Prostate gland (tissue), 2 donors: ENCODE measurements around the gene SPTBN2. TPM values are rescaled to one million over a fixed set of nuclear protein-coding genes. Genes with fewer than 3 reads are reported as not detected.

Experiments
- DNase-seq: peaks from one replicate; pipeline ENCODE4 v3.0.0-alpha.2; 2019; ENCODE audit warnings: low spot score
- H3K27ac ChIP-seq, 2 donors: fragments of 200-600 bp; sonication (generic); 2 replicates each; pipeline ENCODE4 v1.5.1; 2017 to 2019
- H3K27me3 ChIP-seq: fragments of 200-600 bp; sonication (generic); replicated peaks from 2 replicates; pipeline ENCODE4 v1.5.1; 2019; ENCODE audit not compliant: insufficient read depth
- H3K36me3 ChIP-seq, 2 donors: fragments of 200-600 bp; sonication (generic); 1 replicate in 1 of 2; 2 replicates in 1 of 2; pipeline versions ENCODE4 v1.5.1 to v1.8.1; 2017 to 2019
- H3K4me1 ChIP-seq: fragments of 200-600 bp; sonication (generic); replicated peaks from 2 replicates; pipeline ENCODE4 v1.5.1; 2019
- H3K4me3 ChIP-seq, 2 donors: fragments of 200-600 bp; sonication (generic); 2 replicates each; pipeline ENCODE4 v1.5.1; 2017 to 2019
- H3K9me3 ChIP-seq: fragments of 200-600 bp; sonication (generic); 2 replicates; pipeline ENCODE4 v1.5.1; 2017
- POLR2A ChIP-seq: fragments of 450-650 bp; IDR thresholded peaks from one replicate; pipeline ENCODE4 v1.6.1; 2016; ENCODE audit warnings: antibody characterized with exemption, mild to moderate bottlenecking
- POLR2AphosphoS5 ChIP-seq: sonication (generic); formaldehyde crosslinking; IDR thresholded peaks from one replicate; pipeline ENCODE4 v1.6.1; 2017; ENCODE audit warnings: antibody characterized with exemption
- WGBS: methylation state at CpG from one replicate; pipeline ENCODE4 v1.1.5; 2018; 5-methylcytosine and 5-hydroxymethylcytosine counted together
- intact Hi-C: fragments of 100-400 bp; cut with DNase I; formaldehyde crosslinking; loops from one replicate; pipeline ENCODE4 v1.14.2; 2022
- total RNA-seq, 2 donors: library from RNA; depleted of rRNA; stranded (reverse); fragments of >200 nt; gene quantifications; one replicate each; pipeline ENCODE4 v1.1.0, GENCODE V29; 2016
- TF ChIP-seq, protein P1 (sequence below), 4 experiments: fragments of 200-600 bp in 2 of 4; fragments of 450-650 bp in 2 of 4; sonication (generic) in 2 of 4; IDR thresholded peaks; 1 replicate in 3 of 4; 2 replicates in 1 of 4; pipeline ENCODE4 v1.5.1; 2016 to 2019; ENCODE audit warnings: antibody characterized with exemption in 4 of 4, mild to moderate bottlenecking in 2 of 4, moderate library complexity in 2 of 4

Gene SPTBN2
- total RNA-seq, 2 donors from 2014 or later, result 139 to 140 TPM

DNA sequence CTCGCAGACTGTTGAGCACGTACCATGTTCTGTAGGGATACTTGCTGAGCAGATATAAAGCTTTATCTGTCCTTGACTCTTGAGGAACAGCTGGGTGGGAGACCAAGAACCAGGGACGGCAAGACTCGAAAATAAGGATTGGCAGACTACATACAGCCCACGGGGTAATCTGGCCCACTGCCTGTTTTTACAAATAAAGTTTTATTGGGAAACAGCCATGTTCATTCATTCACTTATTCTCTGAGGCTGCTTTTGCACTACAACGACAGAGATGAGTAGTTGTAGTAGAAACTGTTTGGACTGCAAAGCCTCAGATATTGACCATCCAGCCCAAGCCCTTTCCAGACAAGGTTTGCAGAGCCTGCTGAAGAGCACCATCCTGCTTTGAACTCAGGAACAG, 31.0 kb downstream of the SPTBN2 start:
- WGBS, result 90% methylated on average over 6 of the region's 6 CpGs

DNA sequence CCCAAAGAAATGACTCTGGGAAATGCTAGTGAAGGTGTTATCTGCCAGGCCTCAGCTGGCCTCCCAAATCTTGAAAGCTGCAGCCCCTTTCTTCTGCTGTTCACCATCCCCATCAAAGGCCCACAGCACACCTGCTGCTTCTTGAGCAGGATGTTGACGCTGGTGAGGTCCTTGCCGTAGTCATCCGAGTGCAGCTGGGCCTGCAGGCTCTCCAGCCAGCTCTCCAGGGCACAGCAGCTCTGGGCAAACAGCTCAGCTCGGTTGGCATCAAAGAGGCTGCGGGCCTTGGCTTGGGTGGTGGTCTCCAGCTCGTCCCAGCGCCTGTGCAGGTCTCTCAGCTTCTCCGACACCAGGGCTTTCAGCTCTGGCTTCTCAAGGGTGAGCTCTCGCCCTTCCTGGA, 32.9 kb downstream of the SPTBN2 start:
- Histone ChIP-seq H3K4me1 (no peaks in the 10 kb centered on the region), H3K27ac (no peak overlapping the region), H3K9me3 (no peaks in the 10 kb centered on the region), H3K27me3 (no peaks in the 10 kb centered on the region), H3K36me3 (peaks cover 3 to 14% of the 10 kb centered on the region in 2 donors), H3K4me3 (no peak overlapping the region)
- intact Hi-C loops, result no loop called here
- no peak for DNase-seq
- TF ChIP-seq POLR2AphosphoS5 (no peak), POLR2A (no peak)
- TF ChIP-seq, protein P1, sequence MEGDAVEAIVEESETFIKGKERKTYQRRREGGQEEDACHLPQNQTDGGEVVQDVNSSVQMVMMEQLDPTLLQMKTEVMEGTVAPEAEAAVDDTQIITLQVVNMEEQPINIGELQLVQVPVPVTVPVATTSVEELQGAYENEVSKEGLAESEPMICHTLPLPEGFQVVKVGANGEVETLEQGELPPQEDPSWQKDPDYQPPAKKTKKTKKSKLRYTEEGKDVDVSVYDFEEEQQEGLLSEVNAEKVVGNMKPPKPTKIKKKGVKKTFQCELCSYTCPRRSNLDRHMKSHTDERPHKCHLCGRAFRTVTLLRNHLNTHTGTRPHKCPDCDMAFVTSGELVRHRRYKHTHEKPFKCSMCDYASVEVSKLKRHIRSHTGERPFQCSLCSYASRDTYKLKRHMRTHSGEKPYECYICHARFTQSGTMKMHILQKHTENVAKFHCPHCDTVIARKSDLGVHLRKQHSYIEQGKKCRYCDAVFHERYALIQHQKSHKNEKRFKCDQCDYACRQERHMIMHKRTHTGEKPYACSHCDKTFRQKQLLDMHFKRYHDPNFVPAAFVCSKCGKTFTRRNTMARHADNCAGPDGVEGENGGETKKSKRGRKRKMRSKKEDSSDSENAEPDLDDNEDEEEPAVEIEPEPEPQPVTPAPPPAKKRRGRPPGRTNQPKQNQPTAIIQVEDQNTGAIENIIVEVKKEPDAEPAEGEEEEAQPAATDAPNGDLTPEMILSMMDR (IDR thresholded peaks at IDR 0.05), result no peak
- 90% methylated on average over 9 of the region's 9 CpGs for WGBS

More for the DNA sequence above, 31.0 kb downstream of the SPTBN2 start:
- TF ChIP-seq POLR2A (no peak), POLR2AphosphoS5 (no peak)
- TF ChIP-seq, protein P1 (IDR thresholded peaks at IDR 0.05), result no peak
- Histone ChIP-seq H3K4me3 (no peak overlapping the region), H3K36me3 (peaks cover 0 to 6% of the 10 kb centered on the region in 2 donors), H3K27me3 (no peaks in the 10 kb centered on the region), H3K4me1 (no peaks in the 10 kb centered on the region), H3K9me3 (no peaks in the 10 kb centered on the region), H3K27ac (no peak overlapping the region)
- DNase-seq, result no peak
- intact Hi-C loops, result loop anchor here (2.0 kb wide), 1 partner anchor 185 kb away; no protein-coding TSS in a partner anchor

DNA sequence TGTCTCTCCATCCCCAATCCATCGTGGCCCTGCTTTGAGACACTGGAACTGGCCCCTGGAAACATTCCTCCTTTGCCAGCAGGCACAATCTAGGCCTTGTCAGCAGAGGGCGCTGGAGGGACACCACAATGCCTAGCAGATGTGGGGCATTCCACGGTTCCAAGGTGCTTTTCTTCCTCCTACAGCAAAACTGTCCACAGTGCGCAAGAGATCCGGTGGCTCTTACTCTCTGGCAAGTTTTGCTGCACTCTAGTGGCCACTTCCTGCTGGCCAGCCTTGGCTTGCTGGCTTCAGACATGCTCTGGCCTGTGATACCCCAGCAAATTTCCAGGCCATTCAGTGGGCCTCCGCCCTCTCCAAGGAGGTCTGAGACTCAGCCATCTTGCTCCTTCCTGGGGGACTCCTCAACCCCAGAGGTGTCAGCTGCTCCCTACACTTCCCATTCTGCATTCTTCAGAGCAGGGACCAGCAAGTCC, 34.2 kb downstream of the SPTBN2 start:
- H3K36me3 ChIP-seq, result peaks cover 3 to 14% of the 10 kb centered on the region in 2 donors
- peak; percentile 94 for DNase-seq
- peak overlapping the region; percentile 6 to 41 for H3K27ac ChIP-seq
- H3K27me3 ChIP-seq, result no peaks in the 10 kb centered on the region
- H3K4me3 ChIP-seq, result no peak overlapping the region
- no peaks in the 10 kb centered on the region for H3K4me1 ChIP-seq
- WGBS, result 13% methylated on average over 6 of the region's 6 CpGs
- H3K9me3 ChIP-seq, result no peaks in the 10 kb centered on the region
- TF ChIP-seq POLR2A (no peak), POLR2AphosphoS5 (peak; percentile 92)
- TF ChIP-seq, protein P1 (IDR thresholded peaks at IDR 0.05), result peak; percentile 90 to 100 (median 98)
- intact Hi-C loops, result loop anchor here (1.0 kb wide), 1 partner anchor 140 kb away; no protein-coding TSS in a partner anchor

DNA sequence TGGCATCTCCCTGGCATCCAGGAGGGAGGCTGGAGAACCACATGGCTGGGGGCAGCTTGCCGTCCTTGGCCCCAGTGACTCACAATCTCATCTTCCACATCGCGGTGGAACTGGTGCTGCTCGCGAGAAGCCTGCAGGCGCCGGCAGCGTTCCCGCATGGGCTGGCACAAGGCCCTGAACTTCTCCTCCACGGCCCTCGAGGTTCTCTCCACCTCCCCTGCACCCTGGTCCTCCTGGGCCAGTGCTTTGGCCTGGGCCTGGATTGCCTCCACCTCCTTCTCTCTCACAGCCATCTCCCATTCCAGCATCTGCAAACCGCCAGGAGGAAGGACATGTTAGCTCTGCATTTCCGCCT, 35.0 kb downstream of the SPTBN2 start:
- no peaks in the 10 kb centered on the region for H3K9me3 ChIP-seq
- no peak for DNase-seq
- no peak overlapping the region for H3K4me3 ChIP-seq
- intact Hi-C loops, result loop anchor here (1.0 kb wide), 1 partner anchor 140 kb away; no protein-coding TSS in a partner anchor
- H3K36me3 ChIP-seq, result peaks cover 3 to 14% of the 10 kb centered on the region in 2 donors
- WGBS, result 82% methylated on average over 13 of the region's 13 CpGs
- TF ChIP-seq POLR2A, result no peak
- H3K27ac ChIP-seq, result no peak overlapping the region
- no peaks in the 10 kb centered on the region for H3K27me3 ChIP-seq
- H3K4me1 ChIP-seq, result no peaks in the 10 kb centered on the region

DNA sequence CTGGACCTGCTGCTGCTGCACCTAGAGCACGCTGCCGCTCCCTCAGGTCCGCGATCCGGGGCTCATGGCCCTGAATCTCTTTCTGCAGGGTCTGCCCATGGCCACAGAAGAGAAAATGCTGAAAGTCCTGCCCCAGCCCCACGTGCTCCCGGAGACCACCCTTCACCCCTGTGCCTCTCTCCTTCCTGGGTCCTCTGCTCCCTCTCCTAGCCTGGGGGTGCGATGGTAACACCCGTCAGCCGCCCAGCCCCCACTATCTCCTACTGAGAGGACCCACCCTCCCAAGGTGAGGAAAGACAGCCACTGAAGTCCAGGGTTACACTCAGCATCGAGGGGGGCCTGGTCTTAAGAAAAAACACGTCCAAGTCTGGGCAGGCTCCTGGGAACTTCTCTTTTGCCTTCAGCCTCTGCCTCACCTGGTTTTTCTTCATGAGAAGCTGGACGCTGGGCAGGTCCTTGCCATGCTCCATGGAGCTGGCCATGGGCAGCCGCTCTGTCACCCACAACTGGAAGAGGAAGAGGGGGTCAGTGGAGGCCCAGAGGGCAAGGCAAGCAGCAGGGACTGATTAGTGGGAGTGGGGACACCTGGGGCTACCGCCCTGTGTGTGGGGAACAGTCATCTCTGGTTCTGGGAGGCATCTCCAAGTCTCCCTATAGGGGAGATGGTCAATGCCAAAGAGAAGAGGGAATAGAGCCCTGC, 35.5 kb downstream of the SPTBN2 start:
- Histone ChIP-seq H3K27me3 (no peaks in the 10 kb centered on the region), H3K27ac (no peak overlapping the region), H3K36me3 (peaks cover 5 to 14% of the 10 kb centered on the region in 2 donors), H3K4me1 (no peaks in the 10 kb centered on the region), H3K4me3 (no peak overlapping the region), H3K9me3 (no peaks in the 10 kb centered on the region)
- intact Hi-C loops, result loop anchor here (1.0 kb wide), 1 partner anchor 141 kb away; no protein-coding TSS in a partner anchor
- no peak for DNase-seq
- 92% methylated on average over 15 of the region's 15 CpGs for WGBS
- TF ChIP-seq POLR2AphosphoS5 (no peak), POLR2A (no peak)
- TF ChIP-seq, protein P1 (IDR thresholded peaks at IDR 0.05), result no peak
